G401.6 (cell line): ENCODE data around the gene ZNF724.
"Not testable (repeated sequence)": the region's sequence is repeated elsewhere in the genome, so short reads cannot be mapped to it uniquely, and the experiment has no call there.

Experiments used
- FAIRE-seq: peaks from 2 replicates; lab custom pipeline; 2012; peaks lifted over from hg19 to GRCh38; lab: Jason Lieb, UNC

The ZNF724 gene

DNA sequence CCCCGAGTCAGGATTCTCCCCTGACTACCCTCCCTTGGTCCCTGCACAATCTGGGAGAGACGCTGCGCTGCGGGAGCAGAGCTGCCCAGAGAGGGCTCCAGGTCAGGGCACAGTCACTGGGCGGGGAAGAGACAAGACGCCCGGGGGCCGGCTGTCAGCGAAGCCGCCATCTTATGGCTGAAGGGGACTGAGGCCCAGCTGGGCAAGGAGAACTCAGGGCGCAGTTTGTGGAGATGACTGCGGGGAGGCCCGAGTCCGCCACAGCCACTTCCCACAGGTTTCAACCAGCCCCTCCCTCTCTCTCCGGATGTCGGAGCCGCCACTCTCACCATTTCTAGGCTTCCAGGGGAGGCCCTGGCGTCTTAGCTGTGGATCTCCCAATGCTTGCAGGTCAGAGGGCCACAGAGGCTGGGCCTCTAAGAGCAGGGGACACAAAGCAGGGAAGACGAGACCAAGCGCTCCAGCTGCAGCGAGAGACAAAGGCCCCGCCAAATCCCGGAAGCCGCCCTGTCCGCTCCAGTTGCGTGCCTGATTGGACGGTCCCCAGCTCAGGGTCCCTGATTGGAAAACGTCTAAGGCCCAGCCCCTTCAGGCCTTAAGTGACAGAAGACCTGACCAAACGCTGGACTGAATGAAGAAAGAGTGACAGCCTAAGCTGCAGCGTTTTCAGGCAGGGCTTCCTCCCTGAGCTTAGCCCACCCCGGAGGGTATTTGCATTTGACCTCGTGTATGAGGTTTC is at the start of gene ZNF724:
TSS of gene ZNF724 (minus strand) at position 484 of the 739 bp plus-strand sequence. CDS start at position 332, 152 bp downstream.
- peak; percentile 99 for FAIRE-seq

- FAIRE-seq: no peak
Measured at GRCh38 chr19:23294141-23294540, 43.9 kb upstream of the ZNF724 start.

- not testable (repeated sequence) for FAIRE-seq
Measured at GRCh38 chr19:23289966-23290365, 39.8 kb upstream of the ZNF724 start.

- no peak for FAIRE-seq
Measured at GRCh38 chr19:23287620-23288019, 37.4 kb upstream of the ZNF724 start.

DNA sequence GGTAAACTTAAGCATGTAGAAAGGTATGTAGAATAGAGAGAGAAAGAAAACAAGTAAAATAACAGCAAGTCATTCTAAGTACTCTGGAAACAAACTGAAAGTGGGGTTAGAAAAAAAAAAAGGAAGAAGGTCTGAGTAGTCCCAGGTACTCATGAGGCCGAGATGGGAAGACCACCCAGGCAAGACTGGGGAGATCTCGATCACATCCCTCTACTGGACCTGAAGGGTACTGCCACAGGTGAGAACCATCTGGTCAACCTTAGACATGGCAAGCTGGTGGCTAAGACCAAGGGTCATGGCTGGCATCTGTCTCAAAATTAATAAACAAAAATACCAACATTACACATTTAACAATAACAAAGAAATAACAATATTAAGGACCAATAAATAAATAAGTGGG is 36.3 kb upstream of the ZNF724 start:
- no peak for FAIRE-seq

DNA sequence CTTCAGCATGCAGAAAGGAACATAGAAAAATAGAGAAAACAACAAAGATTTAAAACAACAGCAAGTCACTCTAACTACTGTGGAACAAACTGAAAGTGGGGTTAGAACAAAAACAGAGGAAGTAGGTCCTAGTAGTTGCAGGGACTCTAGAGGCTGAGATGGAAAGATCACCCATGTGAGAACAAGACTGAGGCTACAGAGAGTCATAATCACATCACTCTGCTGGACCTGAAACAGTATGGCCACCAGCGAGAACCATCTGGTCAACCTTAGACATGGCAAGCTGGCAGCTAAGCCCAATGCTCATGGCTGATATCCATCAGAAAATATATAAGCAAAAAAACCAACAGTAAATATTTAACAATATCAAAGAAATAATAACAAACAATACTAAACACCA is 35.8 kb upstream of the ZNF724 start:
- no peak for FAIRE-seq

DNA sequence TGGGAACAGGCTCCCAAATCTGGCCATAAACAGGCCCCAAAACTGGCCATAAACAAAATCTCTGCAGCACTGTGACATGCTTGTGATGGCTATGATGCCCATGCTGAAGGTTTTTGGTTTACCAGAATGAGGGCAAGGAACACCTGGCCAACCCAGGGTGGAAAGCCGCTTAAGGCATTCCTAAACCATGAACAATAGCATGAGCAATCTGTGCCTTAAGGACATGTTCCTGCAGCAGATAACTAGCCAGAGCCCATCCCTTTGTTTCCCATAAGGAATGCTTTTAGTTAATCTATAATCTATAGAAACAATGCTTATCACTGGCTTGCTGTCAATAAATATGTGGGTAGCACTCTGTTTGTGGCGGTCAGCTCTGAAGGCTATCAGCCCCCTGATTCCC is 35.1 kb upstream of the ZNF724 start:
- FAIRE-seq: not testable (repeated sequence)

- FAIRE-seq: no peak
Measured at GRCh38 chr19:23283925-23284324, 33.7 kb upstream of the ZNF724 start.

DNA sequence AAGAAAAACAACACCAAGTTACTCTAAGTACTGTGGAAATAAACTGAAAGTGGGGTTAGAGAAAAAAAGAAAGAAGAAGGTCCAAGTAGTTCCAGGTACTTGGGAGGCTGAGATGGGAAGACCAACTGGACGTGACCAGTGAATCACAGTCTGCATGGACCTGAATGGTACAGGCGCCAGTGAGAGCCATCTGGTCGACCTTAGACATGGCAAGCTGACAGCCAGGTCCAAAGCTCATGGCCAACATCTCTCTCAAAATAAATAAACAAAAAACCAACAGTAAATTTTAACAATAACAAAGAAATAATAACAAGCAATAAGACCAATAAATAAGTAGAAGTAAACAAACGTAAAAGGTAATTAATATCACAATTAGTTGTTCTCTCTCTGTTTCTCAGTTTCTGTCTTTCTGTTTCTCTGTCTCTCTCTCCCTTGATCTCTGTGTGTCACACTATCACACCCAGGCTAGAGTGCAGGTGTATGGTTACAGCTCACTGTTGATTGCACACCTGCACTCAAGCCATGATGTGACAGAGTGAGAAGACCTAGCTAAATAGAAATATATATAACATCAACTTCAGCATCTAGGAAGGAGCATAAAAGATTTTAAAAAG is 31.6 kb upstream of the ZNF724 start:
- FAIRE-seq: no peak

GRCh38 chr19:23278118-23278517 is 27.9 kb upstream of the ZNF724 start:
- FAIRE-seq: not testable (repeated sequence)

GRCh38 chr19:23273590-23274412 is 23.6 kb upstream of the ZNF724 start:
- FAIRE-seq: peak; percentile 94

DNA sequence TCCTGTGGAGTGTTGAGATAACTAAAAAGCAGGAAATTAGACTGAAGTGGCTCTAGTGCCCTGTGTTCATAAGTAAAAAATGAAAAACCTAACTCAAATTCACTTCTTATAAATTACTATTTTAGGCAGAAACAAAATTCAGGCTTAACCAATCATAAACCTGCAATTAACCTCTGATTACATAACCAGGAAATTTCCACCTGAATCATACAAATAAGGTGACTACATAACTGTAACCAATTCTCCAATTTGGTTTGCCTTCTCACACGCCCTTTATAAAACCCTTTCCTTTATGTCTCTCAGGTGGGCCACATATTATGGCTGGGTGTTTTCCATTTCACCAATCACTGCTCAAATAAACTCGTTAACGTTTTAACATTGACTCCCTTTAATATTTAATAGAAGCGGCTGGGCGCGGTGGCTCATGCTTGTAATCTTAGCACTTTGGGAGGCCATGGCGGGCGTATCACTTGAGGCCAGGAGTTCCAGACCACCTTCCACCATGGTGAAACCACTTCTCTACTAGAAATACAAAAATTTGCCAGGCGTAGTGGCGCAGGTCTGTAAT is 22.9 kb upstream of the ZNF724 start:
- FAIRE-seq: no peak

GRCh38 chr19:23263870-23264590 is 13.8 kb upstream of the ZNF724 start:
- FAIRE-seq: no peak

GRCh38 chr19:23263396-23263795 is 13.2 kb upstream of the ZNF724 start:
- FAIRE-seq: no peak

DNA sequence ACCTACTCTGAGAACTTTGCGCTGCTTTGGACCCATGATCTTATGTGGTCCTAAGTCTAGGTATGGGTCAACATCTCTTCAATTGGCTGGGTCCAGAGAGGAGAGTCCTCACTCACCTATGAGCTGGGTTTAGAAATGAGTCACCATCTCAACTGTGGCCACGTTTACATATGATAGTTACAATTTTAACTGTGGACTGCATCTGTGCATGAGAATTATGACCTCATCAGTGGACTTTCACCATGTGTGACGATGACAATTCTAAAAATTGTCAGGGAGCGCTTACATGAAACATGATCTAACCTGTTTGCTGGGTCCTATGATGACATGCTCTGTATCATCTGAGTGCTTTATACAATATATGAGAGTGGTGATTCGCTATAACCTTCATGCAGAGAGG is 12.7 kb upstream of the ZNF724 start:
- no peak for FAIRE-seq

GRCh38 chr19:23261496-23262020 is 11.4 kb upstream of the ZNF724 start:
- FAIRE-seq: no peak

- FAIRE-seq: no peak
Measured at GRCh38 chr19:23260956-23261355, 10.8 kb upstream of the ZNF724 start.

- FAIRE-seq: no peak
Measured at GRCh38 chr19:23259961-23260360, 9.8 kb upstream of the ZNF724 start.

- no peak for FAIRE-seq
Measured at GRCh38 chr19:23255700-23256099, 5.5 kb upstream of the ZNF724 start.

DNA sequence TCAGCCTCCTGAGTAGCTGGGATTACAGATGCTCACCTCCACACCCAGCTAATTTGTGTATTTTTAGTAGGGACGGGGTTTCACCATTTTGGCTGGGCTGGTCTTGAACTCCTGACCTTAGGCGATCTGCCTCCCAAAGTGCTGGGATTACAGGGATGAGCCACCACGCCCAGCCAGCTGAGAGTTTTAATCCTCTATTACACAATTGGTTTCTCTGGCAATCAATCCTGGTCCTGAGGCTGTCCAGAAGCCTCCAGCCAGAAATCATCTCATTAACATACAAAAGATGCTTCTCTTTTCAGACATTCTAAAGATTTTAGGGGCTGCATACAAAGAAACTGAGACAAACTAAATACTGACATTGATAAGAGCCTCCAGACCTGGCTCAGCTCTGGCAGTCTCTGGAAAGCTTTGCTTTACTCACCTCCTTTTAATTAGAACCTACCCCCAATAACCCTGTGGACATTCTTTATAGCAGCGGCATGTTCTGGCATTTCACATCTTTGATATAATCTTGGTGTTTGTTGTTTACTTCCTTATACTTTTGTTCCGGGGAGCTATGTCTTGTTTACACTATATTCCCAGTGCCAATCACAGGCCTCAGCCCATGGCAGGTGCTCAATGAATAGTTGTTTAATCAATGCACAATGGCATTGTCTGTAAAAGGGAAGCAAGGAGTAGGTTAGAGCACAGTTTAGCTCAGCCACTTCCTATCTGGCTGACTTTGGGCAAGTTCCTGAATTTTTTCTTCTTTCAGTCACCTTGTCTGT is 4.1 kb upstream of the ZNF724 start:
- no peak for FAIRE-seq

DNA sequence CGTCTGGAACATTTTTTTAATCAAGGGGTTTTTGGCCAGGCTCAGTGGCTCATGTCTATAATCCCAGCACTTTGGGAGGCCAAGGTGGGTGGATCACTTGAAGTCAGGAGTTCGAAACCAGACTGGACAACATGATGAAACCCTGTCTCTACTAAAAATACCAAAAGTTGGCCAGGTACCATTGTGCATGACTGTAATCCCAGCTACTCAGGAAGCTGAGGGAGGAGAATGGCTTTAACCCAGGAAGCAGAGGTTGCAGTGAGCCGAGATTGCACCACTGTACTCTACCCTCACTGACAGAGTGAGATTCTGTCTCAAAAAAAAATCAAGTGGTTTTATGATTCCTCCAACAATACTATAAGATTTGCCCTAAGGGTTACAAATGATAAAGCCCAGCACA is 3.1 kb upstream of the ZNF724 start:
- not testable (repeated sequence) for FAIRE-seq
